ENCODE data around the gene KCNB1.

GRCh38 chr20:49515586-49515985 is 33.1 kb upstream of the KCNB1 start:
- TF ChIP-seq CTCF (conservative IDR thresholded peaks at IDR 0.05) (no peak), ZFX (IDR thresholded peaks at IDR 0.05) (no peak)
